Omental fat pad (tissue), 4 donors: ENCODE measurements around the gene ZNF556. TPM values are rescaled to one million over a fixed set of nuclear protein-coding genes. Genes with fewer than 3 reads are reported as not detected.

Source experiments
- ATAC-seq: fragments of 150-250 bp; one replicate; pipeline ENCODE4 v1.9.1; 2016; ENCODE audit warnings: mild to moderate bottlenecking, moderate library complexity; ENCODE audit not compliant: low FRiP score
- DNase-seq: peaks from one replicate; pipeline ENCODE4 v3.0.0-alpha.2; 2019; ENCODE audit warnings: low spot score
- total RNA-seq, 4 donors: library from RNA; depleted of rRNA; stranded (reverse); fragments of >200 nt; gene quantifications; one replicate each; pipeline ENCODE4 v1.1.0, GENCODE V29; 2016
- TF ChIP-seq, protein P1 (sequence below), 3 donors: fragments of 450-650 bp; IDR thresholded peaks; one replicate each; pipeline ENCODE4 v1.5.1; 2016 to 2017; ENCODE audit warnings: antibody characterized with exemption in 3 of 3, mild to moderate bottlenecking in 3 of 3, moderate library complexity in 2 of 3

Gene ZNF556
- total RNA-seq, result 1 to 10 TPM in 1 of 4 donors, under 1 TPM in 2, not detected in 1; 0.09 to 1.1 (median 0.31) TPM

DNA sequence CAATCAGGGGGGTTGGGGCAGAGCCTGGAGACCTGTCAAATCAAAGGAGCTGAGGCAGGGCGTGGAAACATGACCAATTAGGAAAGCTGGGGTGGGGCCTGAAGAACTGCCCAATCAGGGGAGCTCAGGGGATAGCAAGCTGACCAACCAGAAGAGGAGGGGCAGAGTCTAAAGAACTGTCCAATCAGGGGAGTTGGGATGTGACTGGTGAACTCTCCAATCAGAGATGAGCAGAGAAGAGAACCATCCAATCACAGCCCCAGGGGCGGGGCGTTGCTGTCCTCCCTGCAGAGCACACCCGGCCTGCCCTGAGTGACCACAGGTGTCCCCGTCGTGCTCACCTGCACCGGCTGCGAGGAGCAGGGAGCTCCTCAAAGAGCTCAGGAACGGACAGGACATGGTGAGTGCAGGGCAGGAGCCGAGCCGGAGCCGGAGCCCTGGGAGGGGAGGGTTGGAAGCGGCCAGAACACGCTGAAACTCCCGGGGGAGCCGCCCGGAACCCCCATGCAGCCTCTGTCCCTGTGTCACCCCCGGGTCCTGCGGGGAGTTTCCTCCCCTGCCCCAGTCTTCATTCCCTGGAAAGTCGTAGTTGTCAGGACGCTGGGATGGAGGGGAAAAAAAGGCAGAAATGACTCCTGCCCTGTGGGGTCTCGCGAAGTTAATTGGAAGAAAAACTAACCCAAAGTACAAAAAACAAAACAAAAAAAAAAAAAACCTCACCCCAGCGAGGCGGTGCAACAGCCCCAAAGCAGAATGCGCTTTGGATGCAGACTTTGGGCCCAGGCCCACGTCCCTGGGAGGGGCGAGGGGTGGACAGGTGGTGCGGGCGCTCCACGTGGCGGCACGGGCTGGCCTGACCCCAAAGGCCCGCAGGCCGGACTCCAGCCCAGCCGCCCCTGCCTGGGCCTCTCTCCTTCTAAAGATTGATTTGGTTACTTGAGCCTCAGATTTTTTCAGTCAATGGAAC lies at the start of gene ZNF556:
Gene ZNF556, plus strand, starts transcription at position 311 of the 967 bp plus-strand sequence. Its CDS starts 87 bp downstream, at position 398.
- no peak for DNase-seq
- TF ChIP-seq, protein P1, sequence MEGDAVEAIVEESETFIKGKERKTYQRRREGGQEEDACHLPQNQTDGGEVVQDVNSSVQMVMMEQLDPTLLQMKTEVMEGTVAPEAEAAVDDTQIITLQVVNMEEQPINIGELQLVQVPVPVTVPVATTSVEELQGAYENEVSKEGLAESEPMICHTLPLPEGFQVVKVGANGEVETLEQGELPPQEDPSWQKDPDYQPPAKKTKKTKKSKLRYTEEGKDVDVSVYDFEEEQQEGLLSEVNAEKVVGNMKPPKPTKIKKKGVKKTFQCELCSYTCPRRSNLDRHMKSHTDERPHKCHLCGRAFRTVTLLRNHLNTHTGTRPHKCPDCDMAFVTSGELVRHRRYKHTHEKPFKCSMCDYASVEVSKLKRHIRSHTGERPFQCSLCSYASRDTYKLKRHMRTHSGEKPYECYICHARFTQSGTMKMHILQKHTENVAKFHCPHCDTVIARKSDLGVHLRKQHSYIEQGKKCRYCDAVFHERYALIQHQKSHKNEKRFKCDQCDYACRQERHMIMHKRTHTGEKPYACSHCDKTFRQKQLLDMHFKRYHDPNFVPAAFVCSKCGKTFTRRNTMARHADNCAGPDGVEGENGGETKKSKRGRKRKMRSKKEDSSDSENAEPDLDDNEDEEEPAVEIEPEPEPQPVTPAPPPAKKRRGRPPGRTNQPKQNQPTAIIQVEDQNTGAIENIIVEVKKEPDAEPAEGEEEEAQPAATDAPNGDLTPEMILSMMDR (IDR thresholded peaks at IDR 0.05), result no peak
- ATAC-seq, result no peak

GRCh38 chr19:2819540-2820111 lies 47.5 kb upstream of the ZNF556 start, which contains the start of gene ZNF554:
TSS of gene ZNF554 (plus strand) at chr19:2819868. CDS start at chr19:2820072, 204 bp downstream.
- DNase-seq (peak; percentile 96), ATAC-seq (peak; percentile 98)
- TF ChIP-seq, protein P1 (IDR thresholded peaks at IDR 0.05), result peak in 2 of 3 donors; percentile 3 to 91

- DNase-seq, result no peak
- peak; percentile 21 for ATAC-seq
- TF ChIP-seq, protein P1 (IDR thresholded peaks at IDR 0.05), result no peak
Measured at GRCh38 chr19:2820112-2820702, 46.9 kb upstream of the ZNF556 start.

DNA sequence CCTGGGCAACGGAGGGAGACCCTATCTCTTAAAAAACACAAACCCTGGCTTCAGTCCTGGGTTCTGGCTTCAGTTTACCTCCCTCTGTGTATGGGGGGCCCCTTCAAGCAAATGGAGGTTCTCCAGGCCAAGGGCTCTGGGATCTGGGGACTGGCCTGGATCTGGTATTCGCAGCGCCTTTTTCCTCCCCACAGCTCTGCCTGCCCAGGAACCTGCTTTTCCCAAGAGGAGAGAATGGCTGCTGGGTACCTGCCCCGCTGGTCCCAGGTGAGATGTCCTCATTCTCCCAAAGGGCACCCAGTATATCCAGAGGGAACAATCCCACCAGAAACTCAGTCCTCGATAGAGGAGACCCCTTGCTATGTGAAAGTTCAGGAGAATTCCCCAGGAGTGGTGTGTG lies 44.3 kb upstream of the ZNF556 start:
- DNase-seq (no peak), ATAC-seq (no peak)
- TF ChIP-seq, protein P1 (IDR thresholded peaks at IDR 0.05), result no peak

- DNase-seq, result no peak
- TF ChIP-seq, protein P1 (IDR thresholded peaks at IDR 0.05), result no peak
- ATAC-seq, result no peak
Measured at GRCh38 chr19:2823646-2824045, 43.5 kb upstream of the ZNF556 start.

- TF ChIP-seq, protein P1 (IDR thresholded peaks at IDR 0.05), result no peak
- DNase-seq (no peak), ATAC-seq (no peak)
Measured at GRCh38 chr19:2824129-2824528, 43.0 kb upstream of the ZNF556 start.
